ENCODE data around the gene MCC. TPM values are rescaled to one million over a fixed set of nuclear protein-coding genes. Genes with fewer than 3 reads are reported as not detected.
A peak's percentile ranks its signal among the peaks of the same experiment; 100 is the strongest.

MCC gene
- total RNA-seq, 1 experiment from 2014 or later: 7.6 TPM

DNA sequence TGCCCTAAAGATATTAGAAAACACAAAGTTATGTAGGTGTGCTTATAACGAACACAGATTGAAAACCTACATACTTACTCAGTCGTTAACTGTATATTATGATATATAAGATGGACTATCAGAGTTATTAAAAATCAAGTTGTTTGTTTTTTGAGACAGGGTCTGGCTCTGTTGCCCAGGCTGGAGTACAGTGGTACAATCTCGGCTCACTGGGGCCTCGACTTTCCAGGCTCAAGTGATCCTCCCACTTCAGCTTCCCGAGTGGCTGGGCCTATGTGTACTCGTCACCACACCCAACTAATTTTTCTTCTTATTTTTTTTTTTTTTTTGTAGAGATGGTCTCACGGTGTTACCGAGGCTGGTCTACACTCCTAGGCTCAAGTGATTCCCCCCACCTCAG is 211.8 kb downstream of the MCC start:
- Histone ChIP-seq H3K4me1 (ENCODE audit: insufficient read depth, low read length) (peaks cover 4% of the 10 kb centered on the region; the same call in 1 of the 2 replicates), H4K8ac (replicated peaks; ENCODE audit: insufficient read length, low read depth, low read length) (no peak overlapping the region), H4K91ac (ENCODE audit: insufficient read length, low read depth, low read length) (no peak overlapping the region), H4K5ac (ENCODE audit: insufficient read length, low read depth, low read length) (no peak overlapping the region), H2AK5ac (ENCODE audit: insufficient read length, low read length) (no peak overlapping the region), H3K79me1 (ENCODE audit: insufficient read depth, low read depth, low read length, poor library complexity, severe bottlenecking) (peaks cover 5% of the 10 kb centered on the region), H3K27ac (ENCODE audit: insufficient read length, low read depth, low read length) (no peak overlapping the region), H3K56ac (ENCODE audit: insufficient read length, low read depth, low read length) (no peak overlapping the region), H2AFZ (ENCODE audit: low read length) (no peak overlapping the region), H3K23me2 (ENCODE audit: insufficient read length, low read depth, low read length, poor library complexity, severe bottlenecking) (no peaks in the 10 kb centered on the region), H3K79me2 (ENCODE audit: insufficient read depth, low read length) (peaks cover 13% of the 10 kb centered on the region; the same call in 1 of the 2 replicates), H2BK12ac (ENCODE audit: insufficient read length, low read depth, low read length) (no peak overlapping the region), H3K9ac (ENCODE audit: extremely low read depth, insufficient read length, low read length) (no peak overlapping the region), H3K4me2 (ENCODE audit: insufficient read depth, insufficient read length, low read length) (no peak overlapping the region), H3T11ph (ENCODE audit: low read length) (no peak overlapping the region), H3K9me3 (ENCODE audit: control insufficient read depth, low read depth, low read length) (no peaks in the 10 kb centered on the region), H4K20me1 (ENCODE audit: control insufficient read depth, insufficient read depth, insufficient read length) (no peaks in the 10 kb centered on the region), H3K18ac (ENCODE audit: insufficient read length, low read depth, low read length) (no peak overlapping the region), H2BK20ac (ENCODE audit: low read depth, low read length, poor library complexity, severe bottlenecking) (no peak overlapping the region), H2BK120ac (ENCODE audit: low read depth, low read length, poor library complexity, severe bottlenecking) (no peak overlapping the region), H3K23ac (ENCODE audit: insufficient read length, low read depth, low read length) (no peak overlapping the region), H3K27me3 (ENCODE audit: insufficient read depth, low read length) (no peaks in the 10 kb centered on the region), H2BK15ac (ENCODE audit: low read depth, low read length) (no peak overlapping the region), H3K14ac (ENCODE audit: insufficient read depth, low read length) (no peak overlapping the region), H3K4ac (ENCODE audit: low read depth, low read length) (no peak overlapping the region), H2BK5ac (ENCODE audit: insufficient read length, low read length) (no peak overlapping the region)
- H3K4me1 Mint-ChIP-seq: peaks cover 42 to 53% of the 10 kb centered on the region in 2 experiments
- no CpG with 5 or more reads among the region's 8 CpGs for WGBS (ENCODE audit: extremely low coverage, insufficient read length, low lambda C conversion rate)
- TF ChIP-seq, protein P1, sequence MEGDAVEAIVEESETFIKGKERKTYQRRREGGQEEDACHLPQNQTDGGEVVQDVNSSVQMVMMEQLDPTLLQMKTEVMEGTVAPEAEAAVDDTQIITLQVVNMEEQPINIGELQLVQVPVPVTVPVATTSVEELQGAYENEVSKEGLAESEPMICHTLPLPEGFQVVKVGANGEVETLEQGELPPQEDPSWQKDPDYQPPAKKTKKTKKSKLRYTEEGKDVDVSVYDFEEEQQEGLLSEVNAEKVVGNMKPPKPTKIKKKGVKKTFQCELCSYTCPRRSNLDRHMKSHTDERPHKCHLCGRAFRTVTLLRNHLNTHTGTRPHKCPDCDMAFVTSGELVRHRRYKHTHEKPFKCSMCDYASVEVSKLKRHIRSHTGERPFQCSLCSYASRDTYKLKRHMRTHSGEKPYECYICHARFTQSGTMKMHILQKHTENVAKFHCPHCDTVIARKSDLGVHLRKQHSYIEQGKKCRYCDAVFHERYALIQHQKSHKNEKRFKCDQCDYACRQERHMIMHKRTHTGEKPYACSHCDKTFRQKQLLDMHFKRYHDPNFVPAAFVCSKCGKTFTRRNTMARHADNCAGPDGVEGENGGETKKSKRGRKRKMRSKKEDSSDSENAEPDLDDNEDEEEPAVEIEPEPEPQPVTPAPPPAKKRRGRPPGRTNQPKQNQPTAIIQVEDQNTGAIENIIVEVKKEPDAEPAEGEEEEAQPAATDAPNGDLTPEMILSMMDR (conservative IDR thresholded peaks at IDR 0.05): no peak
- peak overlapping the region in 2 of 3 experiments; percentile 94 to 97; a peak in 5 of 7 replicates for H3K27ac Mint-ChIP-seq
- H3K9me3 Mint-ChIP-seq: no peaks in the 10 kb centered on the region; a peak in 1 of 5 replicates
- H3K27me3 Mint-ChIP-seq (ENCODE audit: low read depth): no peaks in the 10 kb centered on the region
- H3K36me3 Mint-ChIP-seq (ENCODE audit: insufficient read depth in 1 of 3, low read depth in 3 of 3): no peaks in the 10 kb centered on the region; a peak in 1 of 7 replicates
- DNase-seq: no peak
- H3K4me3 Mint-ChIP-seq: no peak overlapping the region; a peak in 1 of 5 replicates

All from H9 (cell line).